Liver (tissue), 9 donors: ENCODE measurements around the gene DIS3L2. TPM values are rescaled to one million over a fixed set of nuclear protein-coding genes. Genes with fewer than 3 reads are reported as not detected.

Experiments
- DNase-seq: peaks from one replicate; pipeline ENCODE4 v3.0.0-alpha.2; 2017; ENCODE audit warnings: low spot score
- H3K27ac ChIP-seq, 2 donors: one replicate each; pipeline ENCODE4 v1.7.0; 2013; ENCODE audit warnings: inconsistent platforms in 2 of 2, low read length in 2 of 2, control low read depth in 1 of 2, low read depth in 1 of 2, mild to moderate bottlenecking in 1 of 2
- H3K27me3 ChIP-seq, 4 donors: one replicate each; pipeline versions ENCODE4 v1.6.1 to v1.7.0; 2013; ENCODE audit warnings: low read length in 3 of 4, inconsistent platforms in 1 of 4, mild to moderate bottlenecking in 1 of 4, moderate library complexity in 1 of 4; ENCODE audit not compliant: control insufficient read depth in 4 of 4, insufficient read depth in 4 of 4
- H3K36me3 ChIP-seq, 4 donors: one replicate each; pipeline versions ENCODE4 v1.6.1 to v1.7.0; 2013; ENCODE audit warnings: low read length in 3 of 4, mild to moderate bottlenecking in 3 of 4, low read depth in 1 of 4, moderate library complexity in 1 of 4; ENCODE audit not compliant: control insufficient read depth in 4 of 4, insufficient read depth in 3 of 4
- H3K4me1 ChIP-seq, 4 donors: one replicate each; pipeline versions ENCODE4 v1.6.1 to v1.7.0; 2013; ENCODE audit warnings: low read length in 3 of 4, mild to moderate bottlenecking in 3 of 4, moderate library complexity in 1 of 4; ENCODE audit not compliant: control insufficient read depth in 4 of 4, insufficient read depth in 4 of 4
- H3K4me3 ChIP-seq, 3 donors: one replicate each; pipeline versions ENCODE4 v1.6.1 to v1.7.0; 2013; ENCODE audit warnings: low read length in 3 of 3, control low read depth in 1 of 3, low read depth in 1 of 3, mild to moderate bottlenecking in 1 of 3
- H3K9ac ChIP-seq, 2 donors: one replicate each; pipeline ENCODE4 v1.7.0; 2013; ENCODE audit warnings: low read length in 2 of 2, mild to moderate bottlenecking in 2 of 2, moderate library complexity in 2 of 2, control low read depth in 1 of 2, low read depth in 1 of 2
- H3K9me3 ChIP-seq, 4 donors: one replicate each; pipeline versions ENCODE4 v1.6.1 to v1.7.0; 2013; ENCODE audit warnings: low read length in 3 of 4; ENCODE audit not compliant: control insufficient read depth in 4 of 4
- EGR1 ChIP-seq, 2 donors: IDR thresholded peaks; 2 replicates each; pipeline ENCODE4 v1.6.1; 2016 to 2018; ENCODE audit warnings: antibody characterized with exemption in 2 of 2, low read depth in 2 of 2
- FOXA1 ChIP-seq: IDR thresholded peaks from 2 replicates; pipeline ENCODE4 v1.6.1; 2016; ENCODE audit warnings: antibody characterized with exemption
- FOXA2 ChIP-seq: IDR thresholded peaks from 2 replicates; pipeline ENCODE4 v1.6.1; 2016; ENCODE audit warnings: antibody characterized with exemption
- GABPA ChIP-seq, 2 donors: IDR thresholded peaks in 1 of 2; conservative IDR thresholded peaks in 1 of 2; 2 replicates each; pipeline ENCODE4 v1.6.1; 2016; ENCODE audit warnings: antibody characterized with exemption in 2 of 2, mild to moderate bottlenecking in 1 of 2, moderate library complexity in 1 of 2
- HNF4A ChIP-seq, 2 donors: conservative IDR thresholded peaks; 2 replicates each; pipeline ENCODE4 v1.6.1; 2016; ENCODE audit warnings: antibody characterized with exemption in 2 of 2, mild to moderate bottlenecking in 2 of 2
- HNF4G ChIP-seq: IDR thresholded peaks from 2 replicates; pipeline ENCODE4 v1.6.1; 2016; ENCODE audit warnings: antibody characterized with exemption
- JUND ChIP-seq, 2 donors: IDR thresholded peaks; 2 replicates each; pipeline ENCODE4 v1.6.1; 2016; ENCODE audit warnings: antibody characterized with exemption in 2 of 2
- NR2F2 ChIP-seq: IDR thresholded peaks from 2 replicates; pipeline ENCODE4 v1.6.1; 2016; ENCODE audit warnings: antibody characterized with exemption
- RAD21 ChIP-seq, 2 donors: IDR thresholded peaks; 2 replicates each; pipeline ENCODE4 v1.6.1; 2016; ENCODE audit warnings: antibody characterized with exemption in 2 of 2, mild to moderate bottlenecking in 2 of 2
- RXRA ChIP-seq, 2 donors: IDR thresholded peaks; 2 replicates each; pipeline ENCODE4 v1.6.1; 2017 to 2018; ENCODE audit warnings: antibody characterized with exemption in 2 of 2, mild to moderate bottlenecking in 1 of 2
- SP1 ChIP-seq: IDR thresholded peaks from 2 replicates; pipeline ENCODE4 v1.6.1; 2018; ENCODE audit warnings: antibody characterized with exemption, mild to moderate bottlenecking
- TAF1 ChIP-seq: conservative IDR thresholded peaks from 2 replicates; pipeline ENCODE4 v1.6.1; 2016; ENCODE audit warnings: antibody characterized with exemption, mild to moderate bottlenecking
- YY1 ChIP-seq: IDR thresholded peaks from 2 replicates; pipeline ENCODE4 v1.6.1; 2016; ENCODE audit warnings: antibody characterized with exemption, mild to moderate bottlenecking
- WGBS: extraction: QIAGEN DNeasy Blood & Tissue Kit; methylation state at CpG from one replicate; pipeline ENCODE4 v1.1.7; 2013; 5-methylcytosine and 5-hydroxymethylcytosine counted together
- polyA plus RNA-seq, 2 donors: library from polyadenylated mRNA; stranded (reverse) in 1 of 2; unstranded in 1 of 2; fragments of 200-250 nt in 1 of 2; fragments of >200 nt in 1 of 2; fragmentation: Nextera tagmentation in 1 of 2; extraction: Ambion mirVana in 1 of 2; gene quantifications; one replicate each; pipeline versions ENCODE4 v1.2.1 to v1.2.3, GENCODE V29; 2013 to 2015
- total RNA-seq, 2 donors: library from RNA; depleted of rRNA; stranded (reverse); fragments of >200 nt; gene quantifications; one replicate each; pipeline ENCODE4 v1.2.3, GENCODE V29; 2014
- TF ChIP-seq, protein P1 (sequence below): IDR thresholded peaks from 2 replicates; pipeline ENCODE4 v1.6.1; 2016; ENCODE audit warnings: antibody characterized with exemption
- TF ChIP-seq, protein P2 (sequence below): IDR thresholded peaks from 2 replicates; pipeline ENCODE4 v1.6.1; 2016; ENCODE audit warnings: antibody characterized with exemption
- TF ChIP-seq, protein P3 (sequence below): IDR thresholded peaks from 2 replicates; pipeline ENCODE4 v1.6.1; 2016; ENCODE audit warnings: antibody characterized with exemption, mild to moderate bottlenecking
- TF ChIP-seq, protein P4 (sequence below): IDR thresholded peaks from 2 replicates; pipeline ENCODE4 v1.6.1; 2016; ENCODE audit warnings: antibody characterized with exemption
- TF ChIP-seq, protein P5 (sequence below): fragments of 150-350 bp; IDR thresholded peaks from 2 replicates; pipeline ENCODE4 v1.5.1; 2017; ENCODE audit warnings: improper control_type of control experiment, low read depth, low read length; ENCODE audit not compliant: missing input control
- donor health status: healthy.
- donor health status: healthy.
- donor health status: healthy.
- donor health status: healthy.
- donor health status: healthy.

The DIS3L2 gene
- total and polyA plus RNA-seq, 4 donors = 5.7 to 21.5 (median 8.8) TPM

DNA sequence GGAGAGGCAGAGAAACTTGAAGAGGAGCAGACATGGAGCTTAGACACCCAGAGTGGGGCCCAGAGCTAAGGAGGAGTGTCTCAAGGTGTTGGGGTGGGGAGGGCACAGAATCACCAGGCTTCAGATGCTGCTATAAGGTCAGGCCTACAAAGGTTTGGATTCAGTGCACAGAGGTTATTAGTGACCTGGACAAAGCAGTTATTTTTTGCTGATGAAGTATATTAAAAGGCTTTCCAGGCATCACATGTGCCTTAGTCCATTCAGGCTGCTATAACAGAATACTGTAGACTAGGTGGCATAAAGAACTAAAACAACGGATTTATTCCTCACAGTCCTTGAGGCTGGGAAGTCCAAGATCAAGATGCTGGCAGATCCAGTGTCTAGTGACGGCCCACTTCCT is 271.4 kb downstream of the DIS3L2 start:
- TF ChIP-seq GABPA (IDR thresholded peaks at IDR 0.05 in 1 of 2, conservative IDR thresholded peaks at IDR 0.05 in 1 of 2) (no peak), FOXA2 (no peak), RXRA (IDR thresholded peaks at IDR 0.05) (no peak), RAD21 (IDR thresholded peaks at IDR 0.05) (no peak), FOXA1 (no peak), HNF4G (no peak), NR2F2 (no peak), TAF1 (no peak)
- TF ChIP-seq, protein P1, sequence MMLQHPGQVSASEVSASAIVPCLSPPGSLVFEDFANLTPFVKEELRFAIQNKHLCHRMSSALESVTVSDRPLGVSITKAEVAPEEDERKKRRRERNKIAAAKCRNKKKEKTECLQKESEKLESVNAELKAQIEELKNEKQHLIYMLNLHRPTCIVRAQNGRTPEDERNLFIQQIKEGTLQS = no peak
- Histone ChIP-seq H3K9ac (no peak overlapping the region), H3K27me3 (no peaks in the 10 kb centered on the region), H3K4me3 (no peak overlapping the region), H3K27ac (no peak overlapping the region), H3K4me1 (peaks cover 0 to 1% (median 0%) of the 10 kb centered on the region in 4 donors), H3K9me3 (no peaks in the 10 kb centered on the region), H3K36me3 (no peaks in the 10 kb centered on the region)
- DNase-seq = no peak
- 98% methylated on average over 2 of the region's 2 CpGs for WGBS

DNA sequence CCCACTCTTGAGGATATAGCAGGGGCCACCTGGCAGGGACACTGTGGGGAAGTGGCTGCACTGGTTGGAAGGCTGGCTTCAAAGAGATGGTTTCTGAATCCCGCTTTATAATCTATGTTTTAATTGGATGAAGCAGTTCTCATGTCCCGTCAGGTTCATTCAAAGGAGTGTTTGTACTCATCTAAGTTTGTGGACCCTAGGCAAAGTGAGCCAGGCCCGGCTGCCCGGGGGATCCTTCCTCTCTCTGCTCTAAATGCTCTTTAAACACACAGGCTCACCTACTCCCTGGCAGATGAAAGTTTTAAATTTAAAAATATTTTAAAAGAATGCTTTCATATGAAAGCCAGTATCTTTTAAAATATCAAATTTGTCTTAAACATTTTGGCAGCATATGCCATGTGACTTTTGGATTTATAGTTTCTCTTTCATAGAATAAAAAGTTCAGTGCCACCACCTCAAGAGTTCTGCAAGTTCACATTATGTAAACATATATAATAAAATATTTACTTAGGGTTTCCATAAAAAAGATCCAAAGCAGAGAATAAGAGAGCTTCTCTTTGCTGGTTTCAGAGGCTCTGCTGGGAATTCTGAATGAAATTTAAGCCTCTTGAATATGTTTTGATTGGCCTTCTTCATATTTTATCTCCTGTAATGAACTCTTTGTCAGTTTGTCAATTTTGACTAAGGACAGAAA is 273.6 kb downstream of the DIS3L2 start:
- Histone ChIP-seq H3K27me3 (no peaks in the 10 kb centered on the region), H3K36me3 (peaks cover 0 to 12% (median 6%) of the 10 kb centered on the region in 4 donors), H3K9me3 (no peaks in the 10 kb centered on the region), H3K4me3 (no peak overlapping the region), H3K4me1 (peaks cover 0 to 1% (median 0%) of the 10 kb centered on the region in 4 donors), H3K27ac (no peak overlapping the region), H3K9ac (no peak overlapping the region)
- WGBS = 93% methylated on average over 4 of the region's 4 CpGs
- TF ChIP-seq, protein P2, sequence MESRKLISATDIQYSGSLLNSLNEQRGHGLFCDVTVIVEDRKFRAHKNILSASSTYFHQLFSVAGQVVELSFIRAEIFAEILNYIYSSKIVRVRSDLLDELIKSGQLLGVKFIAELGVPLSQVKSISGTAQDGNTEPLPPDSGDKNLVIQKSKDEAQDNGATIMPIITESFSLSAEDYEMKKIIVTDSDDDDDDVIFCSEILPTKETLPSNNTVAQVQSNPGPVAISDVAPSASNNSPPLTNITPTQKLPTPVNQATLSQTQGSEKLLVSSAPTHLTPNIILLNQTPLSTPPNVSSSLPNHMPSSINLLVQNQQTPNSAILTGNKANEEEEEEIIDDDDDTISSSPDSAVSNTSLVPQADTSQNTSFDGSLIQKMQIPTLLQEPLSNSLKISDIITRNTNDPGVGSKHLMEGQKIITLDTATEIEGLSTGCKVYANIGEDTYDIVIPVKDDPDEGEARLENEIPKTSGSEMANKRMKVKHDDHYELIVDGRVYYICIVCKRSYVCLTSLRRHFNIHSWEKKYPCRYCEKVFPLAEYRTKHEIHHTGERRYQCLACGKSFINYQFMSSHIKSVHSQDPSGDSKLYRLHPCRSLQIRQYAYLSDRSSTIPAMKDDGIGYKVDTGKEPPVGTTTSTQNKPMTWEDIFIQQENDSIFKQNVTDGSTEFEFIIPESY = no peak
- TF ChIP-seq HNF4A (conservative IDR thresholded peaks at IDR 0.05) = no peak
- no peak for TF ChIP-seq RXRA (IDR thresholded peaks at IDR 0.05)
- no peak for TF ChIP-seq SP1
- no peak for TF ChIP-seq GABPA (IDR thresholded peaks at IDR 0.05 in 1 of 2, conservative IDR thresholded peaks at IDR 0.05 in 1 of 2)
- TF ChIP-seq JUND (IDR thresholded peaks at IDR 0.05) = no peak
- no peak for TF ChIP-seq HNF4G
- TF ChIP-seq, protein P3, sequence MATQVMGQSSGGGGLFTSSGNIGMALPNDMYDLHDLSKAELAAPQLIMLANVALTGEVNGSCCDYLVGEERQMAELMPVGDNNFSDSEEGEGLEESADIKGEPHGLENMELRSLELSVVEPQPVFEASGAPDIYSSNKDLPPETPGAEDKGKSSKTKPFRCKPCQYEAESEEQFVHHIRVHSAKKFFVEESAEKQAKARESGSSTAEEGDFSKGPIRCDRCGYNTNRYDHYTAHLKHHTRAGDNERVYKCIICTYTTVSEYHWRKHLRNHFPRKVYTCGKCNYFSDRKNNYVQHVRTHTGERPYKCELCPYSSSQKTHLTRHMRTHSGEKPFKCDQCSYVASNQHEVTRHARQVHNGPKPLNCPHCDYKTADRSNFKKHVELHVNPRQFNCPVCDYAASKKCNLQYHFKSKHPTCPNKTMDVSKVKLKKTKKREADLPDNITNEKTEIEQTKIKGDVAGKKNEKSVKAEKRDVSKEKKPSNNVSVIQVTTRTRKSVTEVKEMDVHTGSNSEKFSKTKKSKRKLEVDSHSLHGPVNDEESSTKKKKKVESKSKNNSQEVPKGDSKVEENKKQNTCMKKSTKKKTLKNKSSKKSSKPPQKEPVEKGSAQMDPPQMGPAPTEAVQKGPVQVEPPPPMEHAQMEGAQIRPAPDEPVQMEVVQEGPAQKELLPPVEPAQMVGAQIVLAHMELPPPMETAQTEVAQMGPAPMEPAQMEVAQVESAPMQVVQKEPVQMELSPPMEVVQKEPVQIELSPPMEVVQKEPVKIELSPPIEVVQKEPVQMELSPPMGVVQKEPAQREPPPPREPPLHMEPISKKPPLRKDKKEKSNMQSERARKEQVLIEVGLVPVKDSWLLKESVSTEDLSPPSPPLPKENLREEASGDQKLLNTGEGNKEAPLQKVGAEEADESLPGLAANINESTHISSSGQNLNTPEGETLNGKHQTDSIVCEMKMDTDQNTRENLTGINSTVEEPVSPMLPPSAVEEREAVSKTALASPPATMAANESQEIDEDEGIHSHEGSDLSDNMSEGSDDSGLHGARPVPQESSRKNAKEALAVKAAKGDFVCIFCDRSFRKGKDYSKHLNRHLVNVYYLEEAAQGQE = no peak
- TF ChIP-seq RAD21 (IDR thresholded peaks at IDR 0.05) = no peak
- no peak for TF ChIP-seq EGR1 (IDR thresholded peaks at IDR 0.05; ENCODE audit: low read depth in 2 of 2)
- no peak for TF ChIP-seq FOXA2
- TF ChIP-seq, protein P4, sequence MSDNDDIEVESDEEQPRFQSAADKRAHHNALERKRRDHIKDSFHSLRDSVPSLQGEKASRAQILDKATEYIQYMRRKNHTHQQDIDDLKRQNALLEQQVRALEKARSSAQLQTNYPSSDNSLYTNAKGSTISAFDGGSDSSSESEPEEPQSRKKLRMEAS = no peak
- no peak for TF ChIP-seq FOXA1
- TF ChIP-seq, protein P5, sequence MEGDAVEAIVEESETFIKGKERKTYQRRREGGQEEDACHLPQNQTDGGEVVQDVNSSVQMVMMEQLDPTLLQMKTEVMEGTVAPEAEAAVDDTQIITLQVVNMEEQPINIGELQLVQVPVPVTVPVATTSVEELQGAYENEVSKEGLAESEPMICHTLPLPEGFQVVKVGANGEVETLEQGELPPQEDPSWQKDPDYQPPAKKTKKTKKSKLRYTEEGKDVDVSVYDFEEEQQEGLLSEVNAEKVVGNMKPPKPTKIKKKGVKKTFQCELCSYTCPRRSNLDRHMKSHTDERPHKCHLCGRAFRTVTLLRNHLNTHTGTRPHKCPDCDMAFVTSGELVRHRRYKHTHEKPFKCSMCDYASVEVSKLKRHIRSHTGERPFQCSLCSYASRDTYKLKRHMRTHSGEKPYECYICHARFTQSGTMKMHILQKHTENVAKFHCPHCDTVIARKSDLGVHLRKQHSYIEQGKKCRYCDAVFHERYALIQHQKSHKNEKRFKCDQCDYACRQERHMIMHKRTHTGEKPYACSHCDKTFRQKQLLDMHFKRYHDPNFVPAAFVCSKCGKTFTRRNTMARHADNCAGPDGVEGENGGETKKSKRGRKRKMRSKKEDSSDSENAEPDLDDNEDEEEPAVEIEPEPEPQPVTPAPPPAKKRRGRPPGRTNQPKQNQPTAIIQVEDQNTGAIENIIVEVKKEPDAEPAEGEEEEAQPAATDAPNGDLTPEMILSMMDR = no peak
- TF ChIP-seq, protein P1 = no peak
- no peak for TF ChIP-seq NR2F2
- no peak for TF ChIP-seq TAF1
- no peak for TF ChIP-seq YY1
- no peak for DNase-seq
